GM11168 (cell line): ENCODE measurements around the gene EXOSC10.
"Not testable (repeated sequence)": the region's sequence is repeated elsewhere in the genome, so short reads cannot be mapped to it uniquely, and the experiment has no call there.

ENCODE experiments used
- in situ Hi-C: fragments of 300-500 bp; cut with MboI; formaldehyde crosslinking; loops from one replicate; pipeline ENCODE4 v1.12.0; 2022; ENCODE audit warnings: low sequenced_read_pairs; ENCODE audit not compliant: unreplicated experiment

The EXOSC10 gene

GRCh38 chr1:11025618-11026017 is 74.1 kb downstream of the EXOSC10 start:
- in situ Hi-C loops, result no loop called here

- in situ Hi-C loops, result no loop called here
Measured at GRCh38 chr1:11024874-11025203, 74.8 kb downstream of the EXOSC10 start.

- in situ Hi-C loops, result no loop called here
Measured at GRCh38 chr1:11024154-11024873, 75.4 kb downstream of the EXOSC10 start.

DNA sequence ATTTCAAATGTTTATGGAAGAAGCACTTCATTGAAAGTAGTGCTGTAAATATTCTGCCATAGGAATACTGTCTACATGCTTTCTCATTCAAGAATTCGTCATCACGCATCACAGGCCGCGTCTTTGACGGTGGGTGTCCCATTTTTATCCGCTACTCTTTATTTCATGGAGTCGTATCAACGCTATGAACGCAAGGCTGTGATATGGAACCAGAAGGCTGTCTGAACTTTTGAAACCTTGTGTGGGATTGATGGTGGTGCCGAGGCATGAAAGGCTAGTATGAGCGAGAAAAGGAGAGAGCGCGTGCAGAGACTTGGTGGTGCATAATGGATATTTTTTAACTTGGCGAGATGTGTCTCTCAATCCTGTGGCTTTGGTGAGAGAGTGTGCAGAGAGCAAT is 76.5 kb downstream of the EXOSC10 start:
- in situ Hi-C loops, result no loop called here

GRCh38 chr1:11019971-11020370 is 79.7 kb downstream of the EXOSC10 start:
- in situ Hi-C loops, result no loop called here

DNA sequence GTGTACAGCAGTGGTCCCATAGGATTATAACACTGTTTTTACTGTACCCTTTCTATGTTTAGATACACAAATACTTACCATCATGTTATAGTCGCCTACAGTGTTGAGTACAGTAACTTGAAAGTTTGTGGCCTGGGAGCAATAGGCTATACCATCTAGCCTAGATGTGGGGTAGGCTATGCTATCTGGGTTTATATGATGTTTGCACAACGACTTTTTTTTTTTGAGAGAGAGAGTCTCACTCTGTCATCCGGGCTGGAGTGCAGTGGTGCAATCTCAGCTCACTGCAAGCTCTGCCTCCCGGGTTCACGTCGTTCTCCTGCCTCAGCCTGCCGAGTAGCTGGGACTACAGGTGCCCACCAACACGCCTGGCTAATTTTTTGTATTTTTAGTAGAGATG is 80.3 kb downstream of the EXOSC10 start:
- in situ Hi-C loops, result not testable (repeated sequence)
